Cardiac septum (tissue), 1 donor: ENCODE results near the gene TSHB. TPM values are rescaled to one million over a fixed set of nuclear protein-coding genes. Genes with fewer than 3 reads are reported as not detected.

ENCODE experiments used
- DNase-seq: peaks from one replicate; pipeline ENCODE4 v3.0.0-alpha.2; 2020; ENCODE audit warnings: low spot score
- intact Hi-C: fragments of 100-400 bp; cut with DNase I; formaldehyde crosslinking; loops from one replicate; pipeline ENCODE4 v1.14.0; 2022
- total RNA-seq: library from RNA; stranded (reverse); fragmentation: NEBNext Ultra II Directional; extraction: Animal tissue kit (Norgen Biotek cat#: 25700); gene quantifications from one replicate; pipeline ENCODE4 v1.2.1, GENCODE V29; 2021
- donor health status: DM: no; HTN: no; CAD: no.

TSHB gene
- total RNA-seq, 1 donor from 2014 or later = not detected

DNA sequence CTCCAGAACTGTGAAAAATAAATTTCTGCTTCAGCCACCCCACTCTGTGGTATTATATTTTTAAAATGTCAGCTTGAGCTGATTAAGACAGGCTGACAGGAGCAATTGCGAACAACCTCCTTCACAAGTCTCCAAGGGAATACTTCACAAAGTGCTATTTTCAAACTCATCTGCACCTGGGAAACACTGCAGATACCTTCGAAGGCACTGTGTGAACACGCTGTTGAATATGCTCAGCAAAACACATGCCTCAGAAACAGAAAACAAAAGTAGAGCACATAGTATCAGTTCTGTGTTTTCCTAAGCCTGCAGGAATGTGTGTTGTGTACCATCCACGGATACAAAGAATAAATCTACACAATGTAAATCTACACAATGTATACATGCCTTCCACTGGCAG is 49.1 kb downstream of the TSHB start:
- intact Hi-C loops = no loop called here
- DNase-seq = no peak

DNA sequence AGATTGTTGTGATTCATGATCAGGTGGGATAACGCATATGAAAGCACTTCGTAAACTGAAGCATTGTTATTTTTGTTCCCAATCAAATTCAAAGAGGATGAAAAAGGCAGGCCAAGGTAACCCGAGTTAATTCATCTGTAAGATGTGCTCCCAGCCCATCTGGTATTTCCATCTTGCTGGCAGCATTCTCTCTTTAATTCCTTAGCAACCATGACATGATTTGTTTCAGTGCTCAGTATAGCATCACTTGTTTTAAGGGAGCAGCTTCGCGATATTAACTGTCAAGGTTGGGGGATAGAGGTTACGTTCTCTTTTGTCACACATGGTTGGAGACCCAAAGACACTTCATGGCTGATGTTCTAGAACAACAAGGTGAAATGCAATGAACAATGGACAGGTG is 53.3 kb downstream of the TSHB start:
- DNase-seq = no peak
- intact Hi-C loops = no loop called here

Other genes with a start within 250 kb of the TSHB start
- 40.2 TPM for gene SIKE1, start 249.1 kb upstream of the TSHB start, total RNA-seq
- not detected for gene SYCP1, start 175.0 kb upstream of the TSHB start, total RNA-seq
- 3.3 TPM for gene TSPAN2, start 59.7 kb downstream of the TSHB start, total RNA-seq